GM10266 (cell line): Measurements from ENCODE around the gene JMY.

Experiments
- DNase-seq: peaks from one replicate; pipeline ENCODE4 v3.0.0; 2012; ENCODE audit errors: extremely low spot score
- TF ChIP-seq, protein P1 (sequence below): IDR thresholded peaks from 2 replicates; pipeline ENCODE4 v1.5.1; 2012; ENCODE audit warnings: mild to moderate bottlenecking, low read depth; ENCODE audit not compliant: control insufficient read depth, insufficient read depth; ENCODE audit errors: missing control alignments

The JMY gene

GRCh38 chr5:79287380-79287779 lies 51.4 kb downstream of the JMY start:
- TF ChIP-seq, protein P1, sequence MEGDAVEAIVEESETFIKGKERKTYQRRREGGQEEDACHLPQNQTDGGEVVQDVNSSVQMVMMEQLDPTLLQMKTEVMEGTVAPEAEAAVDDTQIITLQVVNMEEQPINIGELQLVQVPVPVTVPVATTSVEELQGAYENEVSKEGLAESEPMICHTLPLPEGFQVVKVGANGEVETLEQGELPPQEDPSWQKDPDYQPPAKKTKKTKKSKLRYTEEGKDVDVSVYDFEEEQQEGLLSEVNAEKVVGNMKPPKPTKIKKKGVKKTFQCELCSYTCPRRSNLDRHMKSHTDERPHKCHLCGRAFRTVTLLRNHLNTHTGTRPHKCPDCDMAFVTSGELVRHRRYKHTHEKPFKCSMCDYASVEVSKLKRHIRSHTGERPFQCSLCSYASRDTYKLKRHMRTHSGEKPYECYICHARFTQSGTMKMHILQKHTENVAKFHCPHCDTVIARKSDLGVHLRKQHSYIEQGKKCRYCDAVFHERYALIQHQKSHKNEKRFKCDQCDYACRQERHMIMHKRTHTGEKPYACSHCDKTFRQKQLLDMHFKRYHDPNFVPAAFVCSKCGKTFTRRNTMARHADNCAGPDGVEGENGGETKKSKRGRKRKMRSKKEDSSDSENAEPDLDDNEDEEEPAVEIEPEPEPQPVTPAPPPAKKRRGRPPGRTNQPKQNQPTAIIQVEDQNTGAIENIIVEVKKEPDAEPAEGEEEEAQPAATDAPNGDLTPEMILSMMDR, result no peak
- no peak for DNase-seq

DNA sequence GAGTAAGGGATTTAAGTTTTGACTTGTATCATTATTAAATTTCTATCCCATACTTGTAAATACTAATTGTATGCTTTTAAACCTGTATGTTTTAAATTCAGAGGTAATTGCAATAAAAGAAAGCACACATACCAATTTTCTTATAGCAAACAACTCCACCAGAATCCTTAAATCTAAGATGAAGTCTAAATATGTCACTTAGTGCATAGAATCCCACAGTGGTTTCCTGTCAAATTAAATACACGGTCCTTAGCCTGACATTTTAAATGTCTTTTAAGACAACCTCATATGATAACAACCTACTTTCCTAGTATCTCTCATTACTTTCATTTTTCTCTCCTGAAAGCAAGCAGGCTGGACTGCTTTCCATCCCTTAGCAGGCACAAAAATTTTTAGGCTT lies 52.0 kb downstream of the JMY start:
- no peak for DNase-seq

DNA sequence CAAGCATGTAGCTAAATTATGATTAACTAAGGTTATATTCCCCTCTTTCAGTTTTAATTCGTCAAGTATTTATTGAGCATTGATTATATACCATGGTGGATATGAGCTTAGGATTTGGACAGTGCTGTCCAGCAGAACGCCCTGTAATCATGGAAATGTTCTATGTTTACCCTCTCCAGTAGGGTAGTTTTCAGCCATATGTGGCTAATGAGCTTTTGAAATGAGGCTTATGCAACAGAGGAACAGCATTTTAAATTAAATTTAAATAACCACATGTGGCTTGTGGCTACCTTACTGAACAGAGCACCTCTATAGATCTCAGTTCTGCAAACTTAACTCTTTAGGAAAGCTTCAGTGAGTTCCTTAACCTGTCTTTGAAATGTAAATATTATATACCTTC lies 59.1 kb downstream of the JMY start:
- no peak for DNase-seq
- TF ChIP-seq, protein P1, result no peak

More for the DNA sequence above, 52.0 kb downstream of the JMY start:
- TF ChIP-seq, protein P1, result no peak

GRCh38 chr5:79297661-79298060 lies 61.7 kb downstream of the JMY start:
- DNase-seq, result no peak
- TF ChIP-seq, protein P1, result no peak

DNA sequence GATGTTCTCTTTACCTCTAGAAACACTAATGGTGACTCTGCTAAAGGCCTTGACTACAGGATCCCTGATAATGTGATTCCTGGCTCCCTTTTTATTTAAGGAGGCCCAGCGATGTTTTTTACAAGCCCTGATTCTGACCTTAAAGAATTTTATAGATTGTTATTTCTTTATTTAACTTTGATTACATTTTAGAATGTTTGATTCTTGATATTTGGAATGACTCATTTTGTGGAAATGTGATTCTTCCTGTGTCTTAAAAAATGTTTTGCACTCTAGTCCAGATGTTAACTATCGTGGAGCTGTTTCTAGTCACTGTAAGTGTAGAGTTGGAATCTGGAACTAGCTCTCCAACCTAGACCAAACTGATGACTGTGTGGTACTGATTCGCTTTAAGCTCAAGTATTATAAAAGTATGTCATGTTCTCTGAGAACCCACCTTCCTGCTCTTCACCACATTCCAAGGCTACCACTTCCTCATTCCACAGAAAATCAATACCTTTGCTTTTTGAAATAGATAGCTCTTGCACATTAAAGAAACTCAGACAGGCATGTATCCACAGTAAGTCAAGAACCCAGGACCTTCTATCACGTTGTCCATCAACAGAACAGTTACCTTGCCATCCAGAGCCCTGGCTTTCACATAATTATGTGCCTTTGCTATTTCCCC lies 65.2 kb downstream of the JMY start:
- TF ChIP-seq, protein P1, result no peak
- DNase-seq, result no peak

GRCh38 chr5:79302454-79302853 lies 66.5 kb downstream of the JMY start:
- no peak for DNase-seq
- TF ChIP-seq, protein P1, result no peak

DNA sequence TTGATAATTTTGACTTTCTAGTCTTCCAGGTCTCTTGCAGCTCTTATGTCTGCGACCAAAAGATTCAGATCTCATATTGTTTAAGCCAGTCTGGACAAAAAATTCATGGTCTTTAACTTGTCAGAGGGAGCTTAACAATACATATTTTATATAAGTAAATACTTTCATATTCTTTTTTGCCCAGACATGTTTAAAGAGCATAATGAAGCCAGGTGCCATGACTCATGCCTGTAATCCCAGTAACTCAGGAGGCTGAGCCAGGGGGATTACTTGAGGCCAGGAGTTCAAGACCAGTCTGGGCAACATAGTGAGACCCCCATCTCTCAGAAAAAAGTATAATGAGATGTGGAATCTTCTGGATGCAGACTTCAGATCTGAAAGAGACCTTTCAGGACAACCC lies 69.8 kb downstream of the JMY start:
- no peak for DNase-seq
- TF ChIP-seq, protein P1, result no peak
